Cardiac ventricle fibroblast (primary cell): ENCODE data around the gene FANCL. TPM values are rescaled to one million over a fixed set of nuclear protein-coding genes. Genes with fewer than 3 reads are reported as not detected.

Source experiments
- total RNA-seq: library from RNA; depleted of rRNA; stranded (reverse); fragments of >200 nt; gene quantifications from 2 replicates; pipeline ENCODE4 v1.2.3, GENCODE V29; 2015

Gene FANCL
- 5.4 and 16.2 TPM in 2 replicates for total RNA-seq

DNA sequence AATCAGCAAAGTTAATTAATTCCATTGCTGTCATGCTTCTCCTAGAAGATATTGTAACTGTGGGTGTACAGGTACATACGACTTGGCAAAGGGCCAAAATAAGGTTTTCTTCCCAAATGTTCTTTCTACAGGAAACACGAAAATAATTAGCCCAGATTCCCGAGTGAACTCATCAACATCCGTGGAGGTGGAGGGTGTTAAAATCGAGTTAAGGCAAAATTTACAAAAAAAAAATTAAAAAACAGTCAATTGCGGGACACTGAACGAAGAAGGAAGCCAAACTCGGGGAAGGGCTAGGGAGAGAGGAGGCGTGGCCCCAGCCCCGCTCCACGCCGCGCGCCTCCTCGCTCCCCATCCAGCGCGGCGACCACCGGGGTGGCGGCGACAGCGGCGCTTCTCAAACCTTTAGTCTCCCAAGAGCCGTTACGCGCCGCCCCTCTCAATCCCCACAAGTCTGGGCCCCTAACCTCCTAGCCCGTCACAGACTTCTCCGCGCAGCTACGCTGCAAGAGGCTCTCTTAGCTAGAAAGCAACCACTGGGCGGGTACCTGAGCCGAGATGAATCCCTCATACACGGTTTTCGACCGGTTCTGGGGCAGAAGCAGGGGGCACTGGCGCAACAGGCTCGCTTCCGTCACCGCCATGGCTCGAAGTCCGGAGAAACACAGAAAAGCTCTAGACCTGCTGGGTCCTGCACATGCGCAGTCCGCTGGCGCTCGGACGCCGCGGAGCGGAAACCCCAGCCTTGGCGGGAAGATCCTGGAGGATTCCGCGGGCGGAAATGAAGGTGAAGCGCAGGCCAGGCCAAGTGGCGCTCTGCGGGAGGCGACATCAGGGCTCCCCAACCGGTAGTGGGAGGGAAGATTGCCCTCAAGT, at the start of gene FANCL:
TSS of gene FANCL (minus strand) at position 656 of the 876 bp plus-strand sequence. CDS start at position 644, 12 bp downstream.

Other genes with a start within 250 kb of the FANCL start
- 6.4 and 7.7 TPM in 2 replicates for gene VRK2, start 194.5 kb downstream of the FANCL start, total RNA-seq